Suprapubic skin (tissue), 4 donors: Measurements from ENCODE around the gene CYP26B1.

Source experiments
- POLR2A ChIP-seq, 2 donors: fragments of 450-650 bp; IDR thresholded peaks; one replicate each; pipeline ENCODE4 v1.6.1; 2017; ENCODE audit warnings: antibody characterized with exemption in 2 of 2, mild to moderate bottlenecking in 2 of 2, moderate library complexity in 2 of 2
- POLR2AphosphoS5 ChIP-seq, 3 donors: sonication (generic); formaldehyde crosslinking; IDR thresholded peaks; one replicate each; pipeline ENCODE4 v1.6.1; 2017; ENCODE audit warnings: antibody characterized with exemption in 3 of 3
- TF ChIP-seq, protein P1 (sequence below), 2 donors: fragments of 200-600 bp in 1 of 2; fragments of 450-650 bp in 1 of 2; sonication (generic) in 1 of 2; IDR thresholded peaks; one replicate each; pipeline ENCODE4 v1.5.1; 2016 to 2019; ENCODE audit warnings: antibody characterized with exemption in 2 of 2, mild to moderate bottlenecking in 1 of 2, moderate library complexity in 1 of 2

DNA sequence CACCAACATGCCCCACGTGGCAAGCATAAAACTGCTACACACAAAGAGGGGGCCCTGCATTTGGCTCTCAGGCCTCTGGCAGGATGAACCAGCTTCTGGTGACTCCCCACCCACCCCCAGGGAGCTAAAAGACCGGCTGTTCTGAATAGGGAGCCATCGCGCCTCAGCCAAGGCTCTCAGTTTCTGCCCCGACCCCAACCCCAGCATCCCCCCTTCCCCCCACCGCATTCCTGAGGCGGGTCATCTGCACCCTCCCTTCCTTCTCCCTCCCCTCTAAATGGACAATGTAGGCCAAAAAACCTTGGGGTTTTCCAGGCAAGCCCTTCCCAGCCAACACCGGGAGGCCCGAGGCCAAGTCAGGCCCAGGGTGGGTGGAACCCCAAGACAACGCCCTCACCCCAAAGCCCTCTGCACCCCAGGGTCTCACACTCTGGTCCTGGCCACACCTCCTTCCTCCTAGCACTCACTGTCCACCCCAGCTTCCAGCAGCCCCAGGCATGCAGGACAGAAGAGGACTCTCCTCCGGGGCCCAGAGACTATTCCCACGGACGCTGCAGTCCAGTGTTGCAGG, 5.7 kb downstream of the CYP26B1 start:
- TF ChIP-seq, protein P1, sequence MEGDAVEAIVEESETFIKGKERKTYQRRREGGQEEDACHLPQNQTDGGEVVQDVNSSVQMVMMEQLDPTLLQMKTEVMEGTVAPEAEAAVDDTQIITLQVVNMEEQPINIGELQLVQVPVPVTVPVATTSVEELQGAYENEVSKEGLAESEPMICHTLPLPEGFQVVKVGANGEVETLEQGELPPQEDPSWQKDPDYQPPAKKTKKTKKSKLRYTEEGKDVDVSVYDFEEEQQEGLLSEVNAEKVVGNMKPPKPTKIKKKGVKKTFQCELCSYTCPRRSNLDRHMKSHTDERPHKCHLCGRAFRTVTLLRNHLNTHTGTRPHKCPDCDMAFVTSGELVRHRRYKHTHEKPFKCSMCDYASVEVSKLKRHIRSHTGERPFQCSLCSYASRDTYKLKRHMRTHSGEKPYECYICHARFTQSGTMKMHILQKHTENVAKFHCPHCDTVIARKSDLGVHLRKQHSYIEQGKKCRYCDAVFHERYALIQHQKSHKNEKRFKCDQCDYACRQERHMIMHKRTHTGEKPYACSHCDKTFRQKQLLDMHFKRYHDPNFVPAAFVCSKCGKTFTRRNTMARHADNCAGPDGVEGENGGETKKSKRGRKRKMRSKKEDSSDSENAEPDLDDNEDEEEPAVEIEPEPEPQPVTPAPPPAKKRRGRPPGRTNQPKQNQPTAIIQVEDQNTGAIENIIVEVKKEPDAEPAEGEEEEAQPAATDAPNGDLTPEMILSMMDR (IDR thresholded peaks at IDR 0.05), result no peak
- TF ChIP-seq POLR2AphosphoS5 (IDR thresholded peaks at IDR 0.05), result no peak
- no peak for TF ChIP-seq POLR2A (IDR thresholded peaks at IDR 0.05)
